Lower leg skin (tissue), 4 donors: ENCODE data around the gene ANKRD13A. TPM values are rescaled to one million over a fixed set of nuclear protein-coding genes. Genes with fewer than 3 reads are reported as not detected.
"Not testable (repeated sequence)": the region's sequence is repeated elsewhere in the genome, so short reads cannot be mapped to it uniquely, and the experiment has no call there.

Experiments used
- DNase-seq, 2 donors: peaks; one replicate each; pipeline ENCODE4 v3.0.0-alpha.2; 2019; ENCODE audit warnings: low spot score in 2 of 2
- H3K4me3 ChIP-seq: fragments of 200-600 bp; sonication (generic); 2 replicates; pipeline ENCODE4 v1.5.1; 2017; ENCODE audit warnings: mild to moderate bottlenecking, low read depth; ENCODE audit not compliant: poor library complexity, severe bottlenecking
- POLR2A ChIP-seq, 2 donors: fragments of 450-650 bp; IDR thresholded peaks; one replicate each; pipeline ENCODE4 v1.6.1; 2016 to 2017; ENCODE audit warnings: antibody characterized with exemption in 2 of 2, mild to moderate bottlenecking in 1 of 2, moderate library complexity in 1 of 2
- WGBS, 2 donors: methylation state at CpG; one replicate each; pipeline ENCODE4 v1.1.5; 2018; 5-methylcytosine and 5-hydroxymethylcytosine counted together
- intact Hi-C: fragments of 100-400 bp; cut with DNase I; formaldehyde crosslinking; loops from one replicate; pipeline ENCODE4 v1.15.0; 2023; ENCODE audit warnings: low total_unique reads
- total RNA-seq, 4 donors: library from RNA; depleted of rRNA; stranded (reverse); fragments of >200 nt; gene quantifications; one replicate each; pipeline ENCODE4 v1.1.0, GENCODE V29; 2016
- TF ChIP-seq, protein P1 (sequence below), 3 donors: fragments of 450-650 bp; IDR thresholded peaks; one replicate each; pipeline ENCODE4 v1.5.1; 2016; ENCODE audit warnings: antibody characterized with exemption in 3 of 3, mild to moderate bottlenecking in 3 of 3, moderate library complexity in 2 of 3

The ANKRD13A gene
- total RNA-seq, 4 donors from 2014 or later, result 97.7 to 184 (median 143) TPM

DNA sequence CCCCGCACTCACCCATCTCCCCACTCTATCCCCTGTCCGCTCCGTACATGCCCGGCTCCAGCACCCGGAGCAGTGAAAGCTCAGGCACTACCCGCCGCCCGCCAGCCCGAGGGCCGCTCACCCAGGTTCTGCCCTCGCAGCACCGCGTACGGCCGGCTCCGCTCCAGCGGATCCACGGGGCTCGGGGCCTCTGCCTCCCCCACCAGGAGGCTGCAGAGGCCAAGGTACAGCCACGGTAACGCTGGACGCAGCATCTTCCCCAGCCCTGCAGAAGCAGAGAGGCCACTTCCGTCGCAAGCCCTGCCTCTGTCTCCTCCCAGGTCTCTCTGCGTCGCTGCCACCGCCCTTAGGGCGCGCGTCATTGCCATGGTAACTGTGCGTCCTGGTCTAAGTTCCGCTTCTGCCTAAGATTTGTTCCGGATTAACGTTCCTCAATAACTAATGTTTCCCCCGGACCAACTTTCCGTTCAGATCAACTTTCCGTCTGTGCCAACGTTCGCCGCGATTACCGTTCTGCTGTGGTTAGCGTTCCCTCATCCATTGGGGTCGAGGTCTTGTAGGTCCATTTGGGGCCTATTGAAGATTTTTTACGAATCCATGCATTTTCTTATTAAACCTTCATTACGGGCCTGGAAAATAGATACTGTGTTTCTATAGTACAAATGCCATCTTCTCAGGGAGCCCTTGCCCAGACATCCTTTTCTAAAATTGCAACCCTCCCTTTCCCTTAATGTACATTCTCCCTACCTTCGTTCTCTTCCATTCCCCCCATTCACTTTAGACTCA lies 49.2 kb downstream of the ANKRD13A start, which contains the start of gene C12orf76:
C12orf76 (minus strand) TSS at position 281 of the 786 bp plus-strand sequence; CDS start at position 254, 27 bp downstream.
- peak within 1 kb of the TSS; percentile 70 for H3K4me3 ChIP-seq
- peak; percentile 93 to 97 for DNase-seq
- no peak for TF ChIP-seq POLR2A (IDR thresholded peaks at IDR 0.05)
- TF ChIP-seq, protein P1, sequence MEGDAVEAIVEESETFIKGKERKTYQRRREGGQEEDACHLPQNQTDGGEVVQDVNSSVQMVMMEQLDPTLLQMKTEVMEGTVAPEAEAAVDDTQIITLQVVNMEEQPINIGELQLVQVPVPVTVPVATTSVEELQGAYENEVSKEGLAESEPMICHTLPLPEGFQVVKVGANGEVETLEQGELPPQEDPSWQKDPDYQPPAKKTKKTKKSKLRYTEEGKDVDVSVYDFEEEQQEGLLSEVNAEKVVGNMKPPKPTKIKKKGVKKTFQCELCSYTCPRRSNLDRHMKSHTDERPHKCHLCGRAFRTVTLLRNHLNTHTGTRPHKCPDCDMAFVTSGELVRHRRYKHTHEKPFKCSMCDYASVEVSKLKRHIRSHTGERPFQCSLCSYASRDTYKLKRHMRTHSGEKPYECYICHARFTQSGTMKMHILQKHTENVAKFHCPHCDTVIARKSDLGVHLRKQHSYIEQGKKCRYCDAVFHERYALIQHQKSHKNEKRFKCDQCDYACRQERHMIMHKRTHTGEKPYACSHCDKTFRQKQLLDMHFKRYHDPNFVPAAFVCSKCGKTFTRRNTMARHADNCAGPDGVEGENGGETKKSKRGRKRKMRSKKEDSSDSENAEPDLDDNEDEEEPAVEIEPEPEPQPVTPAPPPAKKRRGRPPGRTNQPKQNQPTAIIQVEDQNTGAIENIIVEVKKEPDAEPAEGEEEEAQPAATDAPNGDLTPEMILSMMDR (IDR thresholded peaks at IDR 0.05), result no peak
- intact Hi-C loops, result no loop called here
- 2% methylated on average over 42 to 46 of the region's 47 CpGs for WGBS, 2 donors

DNA sequence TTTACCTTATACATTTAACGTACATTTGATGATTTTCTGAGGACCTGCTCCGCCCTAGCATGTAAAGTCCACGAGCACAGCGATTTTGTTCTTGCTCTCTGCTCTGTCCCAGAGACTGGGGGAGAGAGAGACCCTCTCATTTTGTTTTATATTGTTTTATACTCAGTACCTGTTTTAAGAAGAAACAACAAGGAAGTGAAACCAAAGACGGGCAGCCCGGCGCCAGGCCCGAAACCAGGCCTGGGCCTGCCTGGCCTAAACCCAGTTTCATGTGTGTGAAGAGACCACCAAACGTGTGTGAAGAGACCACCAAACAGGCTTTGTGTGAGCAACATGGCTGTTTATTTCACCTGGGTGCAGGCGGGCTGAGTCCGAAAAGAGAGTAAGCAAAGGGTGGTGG lies 49.8 kb downstream of the ANKRD13A start:
- H3K4me3 ChIP-seq, intact Hi-C loops, DNase-seq: not testable (repeated sequence)
- WGBS, 2 donors, result 91 to 94% methylated on average over 11 of the region's 11 CpGs

DNA sequence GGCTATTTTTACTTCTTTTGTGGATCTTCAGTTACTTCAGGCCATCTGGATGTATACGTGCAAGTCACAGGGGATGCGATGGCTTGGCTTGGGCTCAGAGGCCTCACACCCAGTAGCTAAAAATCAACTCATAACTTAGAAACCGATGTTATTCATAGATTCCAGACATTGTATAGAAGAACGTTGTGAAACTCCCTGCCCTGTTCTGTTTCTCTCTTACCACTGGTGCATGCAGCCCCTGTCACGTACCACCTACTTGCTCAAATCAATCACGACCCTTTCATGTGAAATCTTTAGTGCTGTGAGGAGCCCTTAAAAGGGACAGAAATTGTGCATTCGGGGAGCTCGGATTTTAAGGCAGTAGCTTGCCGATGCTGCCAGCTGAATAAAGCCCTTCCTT lies 50.4 kb downstream of the ANKRD13A start:
- DNase-seq, intact Hi-C loops, H3K4me3 ChIP-seq: not testable (repeated sequence)
- WGBS, 2 donors, result 88 to 91% methylated on average over 9 of the region's 9 CpGs

DNA sequence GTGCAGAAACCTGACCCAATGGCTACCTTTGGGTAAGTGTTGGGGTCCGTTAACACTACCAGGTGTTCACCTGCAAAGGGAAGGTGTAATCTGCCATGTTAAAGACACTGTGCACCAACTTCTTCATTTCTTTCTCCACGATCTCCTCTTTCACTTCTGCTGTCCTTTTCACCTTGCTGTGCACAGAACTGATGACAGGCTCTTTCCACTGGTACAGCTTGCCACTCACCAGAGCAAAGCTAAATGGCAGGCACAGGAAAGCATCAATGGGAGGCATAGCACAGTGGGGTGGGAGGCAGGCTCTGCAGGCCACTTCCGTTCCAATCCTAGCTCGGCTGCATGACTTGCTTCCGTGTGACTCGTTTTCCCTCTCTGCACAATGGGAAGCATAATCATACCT lies 51.7 kb downstream of the ANKRD13A start:
- H3K4me3 ChIP-seq, result no peak overlapping the region
- 85 to 89% methylated on average over 6 of the region's 6 CpGs for WGBS, 2 donors
- intact Hi-C loops, result no loop called here
- no peak for TF ChIP-seq POLR2A (IDR thresholded peaks at IDR 0.05)
- TF ChIP-seq, protein P1 (IDR thresholded peaks at IDR 0.05), result no peak
- DNase-seq, result no peak

DNA sequence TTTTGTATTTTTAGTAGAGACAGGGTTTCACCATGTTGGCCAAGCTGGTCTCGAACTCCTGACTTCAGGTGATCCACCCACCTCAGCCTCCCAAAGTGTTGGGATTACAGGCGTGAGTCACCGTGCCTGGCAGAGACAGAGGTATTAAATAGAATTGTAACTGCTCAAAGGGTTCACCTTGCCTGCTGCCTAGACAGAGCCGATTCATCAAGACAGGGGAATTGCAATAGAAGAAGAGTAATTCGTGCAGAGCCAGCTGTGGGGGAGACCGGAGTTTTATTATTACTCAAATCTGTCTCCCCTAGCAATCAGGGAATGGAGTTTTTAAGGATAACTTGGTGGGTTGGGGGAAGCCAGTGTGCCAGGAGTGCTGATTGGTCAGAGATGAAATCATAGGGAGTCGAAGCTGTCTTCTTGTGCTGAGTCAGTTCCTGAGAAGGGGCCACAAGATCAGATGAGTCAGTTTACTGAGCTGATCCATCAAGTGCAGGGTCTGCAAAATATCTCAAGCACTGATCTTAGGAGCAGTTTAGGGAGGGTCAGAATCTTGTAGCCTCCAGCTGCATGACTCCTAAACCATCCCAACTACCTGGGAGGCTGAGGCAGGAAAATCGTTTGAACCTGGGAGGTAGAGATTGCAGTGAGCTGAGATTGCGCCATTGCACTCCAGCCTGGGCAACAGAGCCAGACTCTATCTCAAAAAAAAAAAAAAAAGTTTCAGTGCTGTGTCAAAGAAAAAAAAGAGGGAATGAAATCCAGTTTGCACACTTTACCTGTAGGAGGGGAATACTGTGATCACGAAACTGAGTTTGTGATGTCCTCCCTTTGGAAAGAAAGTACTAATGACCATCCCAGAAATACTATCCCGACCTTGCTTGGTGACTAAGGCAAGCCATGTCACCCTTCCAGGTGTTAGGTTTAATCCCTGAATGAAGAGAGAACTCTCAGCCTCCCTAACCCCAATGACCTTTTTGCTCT lies 56.4 kb downstream of the ANKRD13A start:
- WGBS, 2 donors, result 52 to 62% methylated on average over 11 of the region's 11 CpGs
- intact Hi-C loops, DNase-seq, H3K4me3 ChIP-seq: not testable (repeated sequence)

DNA sequence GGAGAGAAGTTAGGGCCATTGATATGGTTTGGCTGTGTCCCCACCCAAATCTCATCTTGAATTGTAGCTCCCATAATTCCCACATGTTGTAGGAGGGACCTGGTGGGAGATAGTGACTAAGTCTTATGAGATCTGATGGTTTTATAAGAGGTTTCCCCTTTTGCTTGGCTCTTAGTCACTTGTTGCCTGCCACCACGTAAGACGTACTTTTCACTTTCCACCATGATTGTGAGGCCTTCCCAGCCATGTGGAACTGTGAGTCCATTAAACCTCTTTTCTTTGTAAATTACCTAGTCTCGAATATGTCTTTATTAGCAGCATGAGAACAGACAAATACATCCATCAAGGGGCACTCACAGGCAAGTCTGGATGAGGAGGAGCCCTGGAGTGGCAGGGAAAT lies 57.4 kb downstream of the ANKRD13A start:
- H3K4me3 ChIP-seq, intact Hi-C loops, DNase-seq: not testable (repeated sequence)
- 82 to 88% methylated on average over 3 of the region's 3 CpGs for WGBS, 2 donors

DNA sequence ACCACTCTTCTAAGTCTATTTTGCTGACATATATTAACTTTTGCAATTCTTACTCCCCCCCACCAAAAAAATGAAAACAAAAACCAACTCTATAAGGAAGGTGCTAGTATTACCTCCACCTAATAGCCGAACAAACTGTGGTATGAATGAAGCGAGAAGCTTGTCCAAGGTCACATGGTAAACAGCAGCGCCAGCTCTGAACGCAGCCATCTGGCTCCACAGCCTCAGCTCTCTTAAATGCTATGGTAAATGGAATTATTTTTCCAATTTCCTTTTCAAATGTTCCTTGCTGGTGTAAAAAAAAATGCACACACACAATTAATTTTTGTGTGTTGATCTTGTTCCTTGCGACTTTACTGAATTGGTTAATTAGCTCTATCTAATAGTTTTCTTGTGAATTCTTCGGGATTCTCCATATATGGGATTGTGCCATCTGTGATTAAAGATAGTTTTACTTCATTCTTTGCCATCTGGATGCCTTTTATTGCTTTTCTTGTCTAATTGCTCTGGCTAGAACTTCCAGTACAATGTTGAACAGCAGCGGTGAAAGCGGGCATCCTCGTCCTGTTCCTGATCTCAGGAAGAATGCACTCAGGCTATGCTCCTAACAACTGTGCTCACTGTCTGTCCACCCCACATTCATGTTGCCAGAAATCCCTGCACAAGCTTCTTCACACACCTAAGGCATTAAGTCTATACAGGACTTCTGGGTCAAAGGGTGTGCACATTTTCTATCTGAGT lies 59.8 kb downstream of the ANKRD13A start:
- DNase-seq, result no peak
- H3K4me3 ChIP-seq, result no peak overlapping the region
- TF ChIP-seq, protein P1 (IDR thresholded peaks at IDR 0.05), result no peak
- no peak for TF ChIP-seq POLR2A (IDR thresholded peaks at IDR 0.05)
- WGBS, 2 donors, result 88 to 90% methylated on average over 9 of the region's 9 CpGs
- intact Hi-C loops, result no loop called here
